ENCODE measurements around the gene EPAS1. TPM values are rescaled to one million over a fixed set of nuclear protein-coding genes. Genes with fewer than 3 reads are reported as not detected.

The EPAS1 gene
- total RNA-seq, 4 donors from 2014 or later, result 35.0 to 465 (median 202) TPM

DNA sequence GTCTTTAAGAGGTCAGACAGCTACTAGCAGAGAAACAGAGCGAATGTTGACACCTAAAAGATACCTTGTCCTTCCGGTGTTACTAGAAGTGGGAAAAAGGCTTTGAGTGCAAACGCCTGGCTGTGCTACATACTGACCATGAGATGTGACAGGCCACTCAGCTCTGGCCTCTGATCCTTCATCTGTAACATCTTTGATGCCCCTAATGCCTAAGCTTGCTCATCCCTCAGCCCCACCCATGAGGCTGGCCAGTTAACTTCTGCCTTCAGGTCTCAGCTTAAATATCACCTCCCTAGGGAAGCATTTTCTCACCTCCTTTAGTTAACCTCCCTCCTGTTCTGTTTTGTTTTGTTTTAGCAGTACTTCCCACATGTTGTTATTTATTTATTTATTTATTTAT is 15.9 kb downstream of the EPAS1 start:
- no peaks in the 10 kb centered on the region for H3K27me3 ChIP-seq
- H3K36me3 ChIP-seq, result no peaks in the 10 kb centered on the region
- peaks cover 16 to 17% of the 10 kb centered on the region in 2 donors for H3K4me1 ChIP-seq
- no peak for TF ChIP-seq CTCF (IDR thresholded peaks at IDR 0.05)
- no peak for TF ChIP-seq POLR2A (IDR thresholded peaks at IDR 0.05)
- H3K4me3 ChIP-seq, result no peak overlapping the region
- intact Hi-C loops (cut with DNase I; ENCODE audit: low total_unique reads), result no loop called here
- no peak for DNase-seq
- peak overlapping the region; percentile 89 to 93 for H3K27ac ChIP-seq
- no peaks in the 10 kb centered on the region for H3K9me3 ChIP-seq

DNA sequence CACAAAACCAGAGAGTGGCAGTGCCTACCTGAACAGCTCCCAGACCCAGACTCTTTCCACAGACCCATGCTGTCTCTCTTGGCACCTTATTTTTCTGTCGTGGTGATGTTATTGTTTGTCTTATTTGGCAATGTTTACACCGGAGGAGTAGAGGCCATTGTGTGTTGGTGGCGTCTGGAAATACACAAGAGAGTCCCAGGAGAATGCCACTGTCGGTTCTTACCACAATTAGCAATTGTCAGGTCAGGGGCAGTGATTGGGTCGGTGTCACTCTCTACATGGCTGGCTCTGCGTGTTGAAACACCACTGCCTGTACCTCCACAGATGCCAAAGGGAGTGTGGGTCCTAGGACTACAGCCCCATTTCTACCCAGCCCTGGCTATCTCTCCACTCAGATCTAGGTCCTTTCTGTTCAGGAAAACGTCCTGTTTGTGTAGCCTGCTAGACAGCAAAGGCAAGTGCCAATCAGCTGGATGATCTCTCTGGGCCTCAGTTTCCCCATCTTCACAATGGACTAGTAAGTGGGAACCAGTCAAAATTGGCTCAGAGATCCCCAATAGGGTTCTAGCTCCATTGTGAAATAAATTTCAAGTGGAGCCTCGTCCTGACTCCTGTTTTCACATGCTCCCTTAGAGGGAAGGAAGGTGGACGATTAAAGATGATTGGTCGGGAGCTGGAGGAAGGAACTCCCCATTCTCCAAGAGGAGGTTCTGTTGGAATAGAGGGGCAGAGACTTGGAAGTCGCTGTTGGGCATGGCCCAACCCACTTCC is 17.0 kb downstream of the EPAS1 start:
- no peak for TF ChIP-seq CTCF (IDR thresholded peaks at IDR 0.05)
- TF ChIP-seq POLR2A (IDR thresholded peaks at IDR 0.05), result no peak
- H3K4me3 ChIP-seq, result no peak overlapping the region
- no peaks in the 10 kb centered on the region for H3K9me3 ChIP-seq
- intact Hi-C loops (cut with DNase I; ENCODE audit: low total_unique reads), result no loop called here
- DNase-seq, result no peak
- H3K27me3 ChIP-seq, result no peaks in the 10 kb centered on the region
- H3K4me1 ChIP-seq, result peaks cover 12 to 16% of the 10 kb centered on the region in 2 donors
- peak overlapping the region; percentile 89 to 93 for H3K27ac ChIP-seq
- H3K36me3 ChIP-seq, result no peaks in the 10 kb centered on the region

DNA sequence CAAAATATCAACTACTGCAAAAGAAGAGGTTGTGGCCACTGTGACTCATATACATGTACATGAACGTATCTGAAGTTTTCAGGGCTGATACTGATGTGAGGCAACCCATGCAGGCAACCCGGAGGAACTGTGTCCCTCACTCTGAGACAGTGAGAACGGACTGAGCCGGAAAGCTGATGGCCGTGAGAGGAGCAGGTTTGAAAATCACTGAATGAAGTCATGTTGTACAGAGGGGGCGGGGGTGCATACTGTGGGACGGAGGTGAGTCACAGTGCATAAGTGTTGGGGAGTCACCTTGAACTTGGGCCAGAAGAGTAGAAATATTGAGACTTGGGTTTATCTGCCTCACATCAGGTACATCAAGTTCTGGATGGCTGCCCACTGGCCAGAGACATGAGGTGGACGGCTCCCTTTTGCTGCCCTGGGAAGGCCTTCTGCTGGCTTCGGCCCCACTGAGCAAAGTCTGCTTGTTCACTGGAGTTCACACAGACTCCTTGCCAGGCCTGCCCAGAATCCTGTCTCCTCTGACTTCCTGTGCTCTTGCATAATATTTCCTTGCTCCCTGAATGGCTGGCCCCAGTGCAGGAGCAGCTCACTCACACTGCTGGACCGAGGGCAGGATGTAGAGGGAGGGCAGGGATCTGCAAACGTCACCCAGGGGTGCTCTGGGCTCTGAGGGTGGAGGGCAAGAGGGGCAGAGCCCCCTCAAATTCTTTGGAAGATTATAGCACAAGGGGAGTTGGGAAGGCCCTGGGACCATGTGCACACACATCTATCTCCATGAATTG is 18.1 kb downstream of the EPAS1 start:
- Histone ChIP-seq H3K4me3 (no peak overlapping the region), H3K9me3 (no peaks in the 10 kb centered on the region), H3K27ac (peak overlapping the region; percentile 89 to 93), H3K36me3 (no peaks in the 10 kb centered on the region), H3K4me1 (peaks cover 12 to 16% of the 10 kb centered on the region in 2 donors), H3K27me3 (no peaks in the 10 kb centered on the region)
- peak; percentile 98 to 100 for DNase-seq
- intact Hi-C loops (cut with DNase I; ENCODE audit: low total_unique reads), result no loop called here
- peak; percentile 25 to 49 for TF ChIP-seq POLR2A (IDR thresholded peaks at IDR 0.05)
- TF ChIP-seq CTCF (IDR thresholded peaks at IDR 0.05), result no peak

- Histone ChIP-seq H3K9me3 (no peaks in the 10 kb centered on the region), H3K27ac (peak overlapping the region; percentile 89 to 93), H3K36me3 (no peaks in the 10 kb centered on the region), H3K4me1 (peaks cover 12% of the 10 kb centered on the region in 2 donors), H3K27me3 (no peaks in the 10 kb centered on the region), H3K4me3 (no peak overlapping the region)
- no peak for DNase-seq
- TF ChIP-seq CTCF (IDR thresholded peaks at IDR 0.05) (no peak), POLR2A (IDR thresholded peaks at IDR 0.05) (no peak)
- intact Hi-C loops (cut with DNase I; ENCODE audit: low total_unique reads), result no loop called here
Observed at GRCh38 chr2:46317094-46317486, 19.9 kb downstream of the EPAS1 start.

Measured in uterus (tissue), 4 donors.